Measurements from ENCODE around the gene DPP6.
"Not testable (repeated sequence)": the region's sequence is repeated elsewhere in the genome, so short reads cannot be mapped to it uniquely, and the experiment has no call there.

The DPP6 gene

DNA sequence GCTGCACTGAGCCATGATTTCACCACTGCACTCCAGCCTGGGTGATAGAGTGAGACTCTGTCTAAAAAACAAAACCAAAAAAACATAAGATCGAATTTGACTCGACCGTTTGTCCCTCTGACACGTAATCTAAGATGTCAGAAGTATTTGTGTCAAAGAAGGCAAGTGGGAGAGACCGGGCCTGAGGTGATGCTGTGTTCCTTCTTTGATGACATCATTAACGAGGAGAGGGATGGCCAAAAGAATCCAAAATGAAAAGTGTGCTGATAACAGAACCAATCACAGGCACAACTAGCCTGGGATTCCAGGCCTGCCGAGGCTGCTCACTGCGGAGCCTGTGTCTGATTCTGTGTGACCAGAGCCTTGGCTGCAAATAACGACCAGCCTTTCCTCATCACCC, 52.9 kb downstream of the DPP6 start:
- DNase-seq (ENCODE audit: extremely low read depth, insufficient read length); H3K36me3 ChIP-seq (ENCODE audit: control insufficient read depth, insufficient read depth, low read length); H3K4me3 ChIP-seq (replicated peaks; ENCODE audit: low read depth, low read length); H3K27me3 ChIP-seq (replicated peaks; ENCODE audit: control insufficient read depth, insufficient read depth, low read length): not testable (repeated sequence)

DNA sequence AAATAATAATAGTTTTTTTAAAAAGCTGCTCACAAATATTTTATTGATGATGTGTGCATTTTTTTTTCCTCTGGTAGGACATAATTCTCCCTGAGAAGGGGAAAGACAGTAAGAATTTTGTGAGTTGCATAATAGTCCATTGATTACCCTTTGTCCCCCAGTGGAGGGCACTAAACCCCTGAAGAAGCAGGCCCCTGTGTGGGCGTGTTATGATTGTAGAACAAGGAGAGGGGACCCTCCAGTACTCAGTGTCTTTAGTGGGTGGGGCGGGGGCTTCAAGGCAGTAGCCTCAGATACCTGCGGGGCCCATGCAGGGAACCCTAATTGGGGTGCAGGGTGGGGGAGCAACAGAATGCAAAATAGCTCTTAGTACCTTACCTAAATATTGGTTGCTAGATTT, 57.4 kb downstream of the DPP6 start:
- not testable (repeated sequence) for H3K27me3 ChIP-seq (replicated peaks; ENCODE audit: control insufficient read depth, insufficient read depth, low read length); H3K36me3 ChIP-seq (ENCODE audit: control insufficient read depth, insufficient read depth, low read length); H3K4me3 ChIP-seq (replicated peaks; ENCODE audit: low read depth, low read length); DNase-seq (ENCODE audit: extremely low read depth, insufficient read length)

DNA sequence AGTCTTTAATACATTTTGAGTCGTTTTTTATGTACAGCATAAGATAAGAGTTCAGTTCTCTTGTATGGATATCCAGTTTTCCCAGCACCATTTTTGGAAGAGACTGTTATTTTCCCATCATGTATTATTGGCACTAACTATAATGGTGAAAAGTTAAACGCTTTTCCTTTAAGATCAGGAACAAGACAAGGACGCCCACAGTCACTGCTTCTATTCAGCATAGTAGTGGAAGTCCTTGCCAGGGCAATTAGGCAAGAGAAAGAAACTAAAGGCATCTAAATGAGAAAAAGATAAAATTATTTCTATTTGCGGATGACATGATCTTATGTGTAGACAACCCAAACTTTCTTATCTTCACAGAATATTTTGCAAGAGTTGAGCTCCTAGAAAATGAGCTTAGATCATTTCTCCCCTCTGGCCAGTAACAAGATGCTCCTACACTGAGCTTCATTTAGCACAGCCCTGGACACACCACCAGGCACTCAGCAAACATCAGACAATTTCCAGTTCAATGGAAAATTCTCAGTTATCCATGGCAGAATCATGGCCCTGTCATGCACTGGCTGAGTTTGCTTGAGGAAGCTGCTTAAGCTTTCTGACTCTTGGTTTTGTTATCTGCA, 61.6 kb downstream of the DPP6 start:
- not testable (repeated sequence) for H3K4me3 ChIP-seq (replicated peaks; ENCODE audit: low read depth, low read length); H3K27me3 ChIP-seq (replicated peaks; ENCODE audit: control insufficient read depth, insufficient read depth, low read length); DNase-seq (ENCODE audit: extremely low read depth, insufficient read length); H3K36me3 ChIP-seq (ENCODE audit: control insufficient read depth, insufficient read depth, low read length)

DNA sequence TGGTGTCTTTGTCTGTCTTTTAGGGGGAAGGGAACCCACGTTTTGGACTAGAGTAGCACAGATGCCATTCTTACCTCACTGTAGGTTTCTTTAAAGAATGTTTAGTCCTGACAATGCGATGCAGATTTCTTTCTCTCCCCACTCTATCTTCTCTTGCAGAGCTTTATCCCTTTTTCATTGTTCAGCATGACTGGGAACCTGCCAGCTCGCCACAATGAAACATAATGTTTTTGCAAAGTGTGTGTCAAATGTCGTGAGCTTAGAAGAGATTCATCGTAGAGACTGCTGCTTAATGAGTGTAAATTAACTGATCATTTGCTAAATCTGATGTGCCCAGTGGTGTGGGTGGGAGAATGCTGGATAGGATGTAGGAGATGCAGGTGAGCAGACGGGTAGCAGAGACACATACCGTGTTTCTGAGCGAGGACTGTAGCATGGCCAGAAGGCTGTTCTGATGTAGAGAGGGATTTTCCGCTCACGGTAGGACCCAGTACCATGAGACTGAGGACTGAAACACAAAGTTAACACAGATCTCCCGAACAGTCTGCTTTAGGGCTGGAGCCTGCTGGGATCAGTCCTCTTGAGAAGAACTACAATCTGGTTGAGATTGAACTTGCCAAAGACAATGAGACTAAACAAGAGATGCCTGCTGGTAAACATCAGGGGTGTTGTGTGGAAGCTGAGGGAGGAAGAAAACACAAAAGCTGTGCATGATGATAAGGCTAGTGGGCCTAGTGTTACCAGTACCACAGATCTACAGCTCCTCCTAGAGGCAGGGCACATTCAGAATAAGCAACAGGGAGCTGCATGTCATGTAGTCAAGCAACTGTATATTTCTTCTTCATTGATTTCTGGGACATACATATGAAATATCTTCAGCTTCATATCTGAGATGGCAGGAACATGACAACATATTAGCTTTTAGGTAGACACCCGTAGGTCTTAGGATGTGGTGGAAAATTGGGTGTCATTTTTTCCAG, 65.5 kb downstream of the DPP6 start:
- not testable (repeated sequence) for DNase-seq (ENCODE audit: extremely low read depth, insufficient read length); H3K27me3 ChIP-seq (replicated peaks; ENCODE audit: control insufficient read depth, insufficient read depth, low read length); H3K36me3 ChIP-seq (ENCODE audit: control insufficient read depth, insufficient read depth, low read length); H3K4me3 ChIP-seq (replicated peaks; ENCODE audit: low read depth, low read length)

DNA sequence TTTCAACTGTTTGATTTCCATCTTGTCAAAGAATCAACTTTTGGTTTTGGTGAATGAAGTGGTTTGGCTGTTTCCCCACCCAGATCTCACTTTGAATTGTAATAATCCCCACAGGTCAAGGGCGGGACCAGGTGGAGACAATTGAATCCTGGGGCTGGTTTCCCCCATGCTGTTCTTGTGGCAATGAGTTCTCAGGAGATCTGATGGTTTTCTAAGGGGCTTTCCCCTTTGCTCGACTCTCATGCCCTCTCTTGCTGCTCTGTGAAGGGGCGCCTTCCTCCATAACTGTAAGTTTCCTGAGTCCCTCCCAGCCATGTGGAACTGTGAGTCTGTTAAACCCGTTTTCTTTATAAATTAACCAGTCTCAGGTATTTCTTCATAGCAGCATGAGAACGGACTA, 68.6 kb downstream of the DPP6 start:
- not testable (repeated sequence) for DNase-seq (ENCODE audit: extremely low read depth, insufficient read length); H3K27me3 ChIP-seq (replicated peaks; ENCODE audit: control insufficient read depth, insufficient read depth, low read length); H3K36me3 ChIP-seq (ENCODE audit: control insufficient read depth, insufficient read depth, low read length); H3K4me3 ChIP-seq (replicated peaks; ENCODE audit: low read depth, low read length)

DNA sequence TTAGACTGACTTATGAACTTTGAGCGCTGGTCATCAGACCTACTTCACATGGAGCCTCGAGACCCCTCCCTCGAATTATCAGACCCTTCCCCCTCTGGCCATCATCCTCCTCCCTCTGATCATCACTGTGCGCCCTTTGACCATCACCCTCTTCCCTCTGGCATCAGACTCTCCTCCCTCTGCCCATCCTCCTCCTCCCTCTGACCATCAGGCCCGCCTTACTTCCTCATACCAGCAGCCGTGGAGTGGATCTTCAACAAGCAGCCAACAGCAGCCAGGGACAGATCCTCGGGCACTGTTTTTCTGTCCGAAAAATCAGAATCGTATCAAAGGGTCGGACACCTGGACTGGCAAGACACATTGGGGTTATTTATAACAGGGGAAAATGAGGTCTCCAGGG, 70.5 kb downstream of the DPP6 start:
- not testable (repeated sequence) for H3K4me3 ChIP-seq (replicated peaks; ENCODE audit: low read depth, low read length); DNase-seq (ENCODE audit: extremely low read depth, insufficient read length); H3K36me3 ChIP-seq (ENCODE audit: control insufficient read depth, insufficient read depth, low read length); H3K27me3 ChIP-seq (replicated peaks; ENCODE audit: control insufficient read depth, insufficient read depth, low read length)

DNA sequence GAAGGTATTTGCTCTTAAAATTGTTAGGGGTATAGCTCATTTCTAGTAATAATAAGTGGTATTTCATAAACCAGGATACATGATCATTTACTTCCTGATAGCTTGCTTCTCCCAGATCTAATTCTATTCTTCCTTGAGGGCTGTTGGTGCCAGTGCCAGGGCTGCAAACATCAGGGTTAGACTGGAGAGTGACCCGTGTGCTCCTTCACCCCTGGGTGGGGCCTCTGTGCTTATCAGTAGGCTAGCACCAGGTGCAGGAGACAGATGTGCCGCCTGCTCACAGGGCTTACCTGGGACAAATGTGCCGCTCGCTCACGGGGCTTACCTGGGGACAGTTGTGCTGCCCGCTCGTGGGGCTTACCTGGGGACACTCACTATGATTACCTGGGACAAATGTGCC, 71.2 kb downstream of the DPP6 start:
- not testable (repeated sequence) for H3K27me3 ChIP-seq (replicated peaks; ENCODE audit: control insufficient read depth, insufficient read depth, low read length); H3K4me3 ChIP-seq (replicated peaks; ENCODE audit: low read depth, low read length); H3K36me3 ChIP-seq (ENCODE audit: control insufficient read depth, insufficient read depth, low read length); DNase-seq (ENCODE audit: extremely low read depth, insufficient read length)

DNA sequence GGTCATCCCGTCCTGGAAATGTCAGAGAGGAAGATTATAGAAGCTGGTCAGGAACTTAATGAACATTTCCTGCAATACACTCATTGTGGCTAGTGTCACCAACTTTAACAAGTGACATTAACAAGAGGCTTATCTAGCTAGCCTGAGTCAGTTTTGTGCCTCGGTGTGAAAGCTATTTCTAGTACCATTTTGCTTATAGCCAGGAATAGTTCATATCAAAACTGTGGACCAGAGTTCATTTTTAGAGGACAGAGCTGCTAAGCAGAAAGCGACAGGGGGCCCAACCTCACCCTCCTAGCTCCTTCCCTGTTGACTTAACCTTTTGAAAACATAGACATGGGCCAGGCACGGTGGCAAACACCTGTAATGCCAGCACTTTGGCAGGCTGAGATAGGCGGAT, 76.9 kb downstream of the DPP6 start:
- not testable (repeated sequence) for H3K4me3 ChIP-seq (replicated peaks; ENCODE audit: low read depth, low read length); DNase-seq (ENCODE audit: extremely low read depth, insufficient read length); H3K27me3 ChIP-seq (replicated peaks; ENCODE audit: control insufficient read depth, insufficient read depth, low read length); H3K36me3 ChIP-seq (ENCODE audit: control insufficient read depth, insufficient read depth, low read length)

DNA sequence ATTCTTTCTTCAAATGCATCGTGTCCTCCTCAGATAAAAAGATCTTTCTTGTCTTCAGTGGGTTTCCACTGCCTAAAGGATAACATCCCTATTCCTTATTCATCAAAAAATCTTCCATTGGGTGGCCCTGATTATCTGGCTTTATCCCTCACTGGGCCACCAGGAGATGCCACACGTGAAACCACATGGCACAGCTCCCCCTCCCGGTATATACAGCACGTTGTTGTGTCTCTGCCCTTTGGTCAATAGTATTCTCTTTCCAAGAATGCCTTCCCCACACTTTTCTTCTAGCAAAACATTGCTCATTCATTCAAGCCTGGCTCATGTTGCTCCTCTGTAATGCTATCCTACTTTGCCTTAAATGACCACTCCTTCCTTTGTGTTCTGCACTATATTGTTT, 80.4 kb downstream of the DPP6 start:
- H3K36me3 ChIP-seq (ENCODE audit: control insufficient read depth, insufficient read depth, low read length); DNase-seq (ENCODE audit: extremely low read depth, insufficient read length); H3K27me3 ChIP-seq (replicated peaks; ENCODE audit: control insufficient read depth, insufficient read depth, low read length); H3K4me3 ChIP-seq (replicated peaks; ENCODE audit: low read depth, low read length): not testable (repeated sequence)

DNA sequence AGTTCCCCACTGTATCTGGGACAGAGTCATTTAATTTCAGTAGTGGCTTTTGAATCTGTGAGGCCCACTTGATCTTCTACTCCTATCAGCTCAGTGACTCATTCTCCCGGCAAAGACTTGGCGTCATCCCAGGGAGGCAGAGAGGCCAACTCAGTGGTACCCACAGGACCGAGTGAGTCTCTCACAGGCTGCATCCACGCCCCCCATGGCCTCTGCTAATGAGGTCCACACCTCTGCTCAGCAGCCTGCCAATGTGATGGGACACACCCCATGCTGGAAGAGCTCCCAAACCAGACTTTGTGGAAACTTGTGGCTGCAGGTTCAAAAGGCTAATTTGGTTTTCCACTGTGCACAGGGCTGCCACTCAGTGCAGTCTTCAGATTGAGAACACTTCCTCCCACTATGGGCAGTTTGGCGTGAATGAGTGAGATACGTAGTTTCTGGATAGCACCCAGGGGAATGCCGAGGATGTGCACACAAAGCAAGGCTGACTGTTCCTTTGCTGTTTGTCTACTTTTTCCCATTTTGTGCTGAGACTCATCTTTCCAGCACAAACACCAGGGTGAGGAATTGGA, 81.6 kb downstream of the DPP6 start:
- not testable (repeated sequence) for H3K4me3 ChIP-seq (replicated peaks; ENCODE audit: low read depth, low read length); DNase-seq (ENCODE audit: extremely low read depth, insufficient read length); H3K27me3 ChIP-seq (replicated peaks; ENCODE audit: control insufficient read depth, insufficient read depth, low read length); H3K36me3 ChIP-seq (ENCODE audit: control insufficient read depth, insufficient read depth, low read length)

DNA sequence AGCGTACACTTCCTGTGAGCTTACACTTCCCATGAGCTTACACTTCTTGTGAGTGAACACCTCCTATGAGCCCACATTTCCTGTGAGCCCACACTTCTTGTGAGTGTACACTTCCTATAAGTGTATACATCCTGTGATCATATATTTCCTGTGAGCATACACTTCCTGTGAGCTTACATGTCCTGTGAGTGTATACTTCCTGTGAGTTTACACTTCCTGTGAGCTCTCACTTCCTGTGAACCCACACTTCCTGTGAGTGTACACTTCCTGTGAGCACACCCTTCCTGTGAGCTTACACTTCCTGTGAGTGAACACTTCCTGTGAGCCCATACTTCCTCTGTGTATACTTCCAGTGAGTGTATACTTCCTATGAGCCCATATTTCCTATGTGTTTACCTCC, 82.5 kb downstream of the DPP6 start:
- H3K27me3 ChIP-seq (replicated peaks; ENCODE audit: control insufficient read depth, insufficient read depth, low read length); H3K36me3 ChIP-seq (ENCODE audit: control insufficient read depth, insufficient read depth, low read length); H3K4me3 ChIP-seq (replicated peaks; ENCODE audit: low read depth, low read length); DNase-seq (ENCODE audit: extremely low read depth, insufficient read length): not testable (repeated sequence)

DNA sequence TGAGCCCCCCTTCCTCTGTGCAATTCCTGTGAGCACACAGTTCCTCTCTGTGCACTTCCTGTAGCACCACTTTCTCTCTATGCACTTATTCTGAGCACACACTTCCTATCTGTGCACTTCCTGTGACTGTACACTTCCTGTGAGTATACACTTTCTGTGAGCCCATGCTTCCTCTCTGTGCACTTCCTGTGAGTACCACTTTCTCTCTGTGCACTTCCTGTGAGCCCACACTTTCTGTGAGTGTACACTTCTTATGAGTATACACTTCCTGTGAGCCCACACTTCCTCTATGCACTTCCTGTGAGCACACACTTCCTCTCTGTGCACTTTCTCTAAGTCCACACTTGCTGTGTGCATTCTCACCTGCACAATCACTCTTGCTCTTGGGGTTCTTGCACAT, 83.4 kb downstream of the DPP6 start:
- not testable (repeated sequence) for H3K36me3 ChIP-seq (ENCODE audit: control insufficient read depth, insufficient read depth, low read length); H3K27me3 ChIP-seq (replicated peaks; ENCODE audit: control insufficient read depth, insufficient read depth, low read length); H3K4me3 ChIP-seq (replicated peaks; ENCODE audit: low read depth, low read length); DNase-seq (ENCODE audit: extremely low read depth, insufficient read length)

DNA sequence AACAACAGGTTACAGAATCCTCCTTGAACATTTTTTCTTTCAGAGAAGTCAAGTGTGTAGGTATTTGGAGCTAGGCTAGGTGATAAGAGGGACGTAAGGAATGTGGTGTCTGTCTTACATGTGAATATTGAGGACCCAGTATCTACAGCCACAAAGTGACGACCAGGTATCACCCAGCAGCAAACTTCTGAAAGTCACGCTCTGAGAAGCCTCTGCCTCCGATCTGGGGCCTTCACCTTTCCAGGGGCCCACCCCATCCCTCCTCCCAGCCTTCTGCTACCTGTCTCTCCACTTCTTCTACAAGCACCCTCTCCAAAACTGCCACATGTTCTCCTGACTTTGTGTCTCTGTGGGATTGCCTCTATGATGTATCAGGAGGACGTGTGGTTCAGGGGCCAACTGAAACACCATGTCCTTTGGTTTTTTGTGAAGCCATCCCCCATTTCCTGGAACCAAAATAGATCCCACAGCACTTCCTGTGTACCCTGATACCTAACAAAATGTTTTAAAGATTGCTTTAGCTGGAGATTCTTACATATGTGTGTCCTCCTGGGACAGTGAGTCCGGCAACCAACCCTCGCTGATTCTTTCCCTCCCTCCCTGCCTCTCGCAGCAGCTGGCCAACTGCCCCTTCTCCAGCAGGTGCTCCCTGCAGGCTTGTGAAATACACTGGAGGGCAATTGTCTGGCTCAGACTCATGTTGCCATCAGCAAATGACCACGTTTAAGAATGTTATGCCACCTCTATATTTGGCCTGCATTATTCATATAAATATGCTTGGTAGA, 93.9 kb downstream of the DPP6 start:
- not testable (repeated sequence) for H3K4me3 ChIP-seq (replicated peaks; ENCODE audit: low read depth, low read length); H3K27me3 ChIP-seq (replicated peaks; ENCODE audit: control insufficient read depth, insufficient read depth, low read length); DNase-seq (ENCODE audit: extremely low read depth, insufficient read length); H3K36me3 ChIP-seq (ENCODE audit: control insufficient read depth, insufficient read depth, low read length)

DNA sequence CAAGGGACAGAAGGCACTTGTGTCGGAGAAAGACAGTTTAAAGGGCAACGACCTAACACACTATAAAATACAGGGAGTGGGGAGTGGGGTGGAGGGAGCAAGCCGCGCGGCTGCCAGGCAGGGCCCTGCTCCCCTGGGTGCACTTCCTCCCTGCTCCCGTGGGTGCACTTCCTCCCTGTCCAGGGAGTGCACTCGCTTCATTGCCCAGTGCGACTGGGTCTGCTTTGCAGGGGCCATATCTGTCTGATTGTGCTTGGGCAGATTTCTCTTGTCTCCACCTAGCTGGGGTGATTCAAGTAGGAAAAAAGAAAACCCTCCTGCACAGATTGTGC, 94.5 kb downstream of the DPP6 start:
- not testable (repeated sequence) for H3K36me3 ChIP-seq (ENCODE audit: control insufficient read depth, insufficient read depth, low read length)

More for the DNA sequence above, 94.5 kb downstream of the DPP6 start:
- DNase-seq (ENCODE audit: extremely low read depth, insufficient read length); H3K4me3 ChIP-seq (replicated peaks; ENCODE audit: low read depth, low read length); H3K27me3 ChIP-seq (replicated peaks; ENCODE audit: control insufficient read depth, insufficient read depth, low read length): not testable (repeated sequence)

All from GM06990 (cell line).